ENCODE measurements around the gene ZC3H6.
"Not testable (repeated sequence)": the region's sequence is repeated elsewhere in the genome, so short reads cannot be mapped to it uniquely, and the experiment has no call there.

Gene ZC3H6

DNA sequence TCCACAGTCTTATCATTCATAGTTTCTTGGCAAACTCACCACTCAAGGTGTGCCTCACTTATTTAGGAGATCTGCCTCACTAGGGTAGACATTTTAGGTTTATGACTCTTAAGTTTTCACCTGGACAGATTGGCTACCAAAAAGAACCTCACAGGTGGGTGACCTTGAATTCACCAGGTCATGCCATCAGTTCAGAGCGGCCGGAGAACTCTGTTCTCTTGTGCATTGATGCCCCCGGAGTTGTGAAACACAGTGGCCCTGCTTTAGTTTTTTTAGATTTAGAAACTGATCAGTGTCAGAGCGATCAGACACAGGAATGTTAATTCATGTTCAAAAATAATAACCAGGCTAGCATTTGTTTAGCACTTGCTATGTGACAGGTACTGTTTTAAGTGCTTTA is 6.7 kb downstream of the ZC3H6 start:
- DNase-seq = not testable (repeated sequence)

DNA sequence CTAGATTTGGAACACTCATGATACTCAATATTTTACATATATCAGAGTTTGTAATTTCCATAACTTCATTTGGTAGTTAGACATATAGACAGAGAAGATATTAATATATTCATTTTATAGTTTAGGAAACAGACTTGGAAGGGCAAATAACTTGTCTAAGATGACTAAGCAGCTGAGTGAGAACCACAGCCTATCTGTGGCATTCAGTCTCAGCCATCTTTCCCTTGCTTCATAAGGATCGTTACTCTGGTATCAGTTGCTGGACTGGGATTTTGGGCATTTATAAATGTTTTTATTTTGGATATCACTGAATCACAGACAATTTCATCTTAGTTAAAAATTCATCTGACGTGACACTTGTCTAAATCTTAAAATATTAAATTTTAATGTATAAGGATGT is 8.1 kb downstream of the ZC3H6 start:
- DNase-seq = not testable (repeated sequence)

DNA sequence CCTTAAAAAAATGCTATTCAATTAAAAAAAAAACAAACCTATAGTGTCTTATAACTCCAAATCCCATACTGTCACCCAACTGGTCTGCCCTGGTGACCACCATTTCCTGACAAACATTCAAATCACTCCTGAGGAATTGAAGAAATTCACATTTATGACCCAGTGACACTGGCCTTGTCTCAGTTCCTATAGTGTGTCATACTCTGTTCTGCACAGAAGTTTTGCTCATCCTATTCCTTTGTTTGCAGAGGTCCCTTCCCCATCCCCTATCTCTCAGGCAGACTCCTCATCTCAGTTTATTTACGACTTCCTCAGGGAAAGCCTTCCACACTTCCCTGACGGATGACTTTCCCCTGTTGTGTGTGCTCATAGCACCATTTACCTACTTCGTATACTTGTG is 14.7 kb downstream of the ZC3H6 start:
- DNase-seq = no peak

DNA sequence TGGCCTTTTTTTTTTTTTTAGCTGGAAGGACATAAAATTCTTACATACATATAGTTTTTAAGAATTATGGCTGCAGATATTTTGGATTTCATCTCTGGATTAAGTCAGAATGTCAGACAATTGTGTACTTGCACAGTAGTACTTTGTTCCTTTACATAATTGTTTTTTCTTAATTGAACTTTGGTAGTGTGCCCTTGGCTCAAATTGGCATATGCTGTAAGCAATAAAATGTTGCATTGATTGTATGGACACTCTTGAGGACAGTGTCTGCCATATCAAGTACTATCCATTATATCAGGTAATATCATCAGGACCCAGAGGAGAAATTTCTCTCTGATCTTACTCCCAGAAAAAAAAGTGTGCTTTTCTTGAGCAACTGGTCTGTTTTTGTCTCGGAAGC is 15.3 kb downstream of the ZC3H6 start:
- DNase-seq = no peak

DNA sequence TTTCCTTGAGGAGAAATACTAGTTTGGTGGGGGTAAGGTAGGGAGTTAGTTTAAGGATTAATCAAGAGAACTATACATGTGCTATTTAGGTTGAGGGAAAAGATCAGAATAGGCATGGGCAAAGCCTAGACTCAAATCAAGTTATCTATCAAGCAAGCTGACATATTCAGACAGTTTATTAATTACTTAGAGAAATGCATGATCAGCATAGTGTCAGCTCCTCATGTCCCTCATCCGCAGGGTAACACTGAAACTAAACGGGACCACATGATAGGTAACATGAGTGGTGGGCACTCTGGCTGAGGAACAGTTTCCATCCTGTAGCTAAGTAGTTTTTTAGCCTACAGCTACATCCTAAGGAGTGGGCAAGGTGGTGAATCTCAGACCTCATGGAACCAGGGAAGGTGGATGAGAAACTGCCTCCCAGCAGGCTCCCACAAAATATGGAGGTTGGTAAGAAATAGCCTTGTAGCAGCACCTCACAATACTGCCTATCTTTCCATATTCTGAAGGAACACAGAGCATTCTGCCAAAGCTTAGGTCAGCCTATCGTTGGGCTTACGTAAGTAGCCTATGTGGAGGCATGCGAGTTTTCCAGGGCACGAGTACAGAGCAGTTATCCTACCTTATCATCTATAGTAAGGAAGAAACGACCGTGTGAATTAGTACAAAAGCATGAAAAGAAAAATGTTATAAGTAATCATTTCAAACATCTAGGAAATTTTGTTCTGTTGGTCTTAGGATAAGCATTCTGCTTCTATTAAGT is 18.4 kb downstream of the ZC3H6 start:
- DNase-seq = no peak

DNA sequence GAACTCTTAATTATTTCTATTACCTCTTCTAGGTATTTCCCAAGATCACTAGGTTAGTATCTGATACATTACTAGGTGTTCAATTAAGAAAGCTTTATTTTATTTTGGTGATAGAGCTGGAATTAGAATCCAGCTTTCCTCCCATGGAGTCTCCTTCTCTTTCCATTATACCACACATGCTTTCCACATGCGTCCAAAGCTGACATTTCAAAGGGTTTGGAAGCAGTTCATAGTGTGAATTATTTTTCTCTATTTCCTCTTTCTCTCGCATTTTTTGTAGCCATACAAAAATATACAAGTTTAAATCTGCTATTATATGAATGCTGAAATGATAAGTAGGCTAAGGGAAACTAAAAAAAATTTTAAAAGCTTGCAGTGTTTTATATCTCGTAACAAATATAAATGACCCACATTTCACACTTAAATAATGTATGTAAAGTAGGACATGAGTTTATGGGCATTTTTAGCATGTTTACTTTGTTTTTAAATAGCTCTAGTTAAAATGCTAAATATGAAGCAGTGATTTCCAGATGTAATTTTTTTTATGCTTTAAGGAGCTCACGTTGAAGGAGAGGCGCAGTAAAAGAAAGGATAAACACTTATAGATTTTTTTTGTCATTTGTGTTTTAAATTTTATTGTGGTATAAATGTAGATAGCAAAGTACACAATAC is 20.1 kb downstream of the ZC3H6 start:
- no peak for DNase-seq

DNA sequence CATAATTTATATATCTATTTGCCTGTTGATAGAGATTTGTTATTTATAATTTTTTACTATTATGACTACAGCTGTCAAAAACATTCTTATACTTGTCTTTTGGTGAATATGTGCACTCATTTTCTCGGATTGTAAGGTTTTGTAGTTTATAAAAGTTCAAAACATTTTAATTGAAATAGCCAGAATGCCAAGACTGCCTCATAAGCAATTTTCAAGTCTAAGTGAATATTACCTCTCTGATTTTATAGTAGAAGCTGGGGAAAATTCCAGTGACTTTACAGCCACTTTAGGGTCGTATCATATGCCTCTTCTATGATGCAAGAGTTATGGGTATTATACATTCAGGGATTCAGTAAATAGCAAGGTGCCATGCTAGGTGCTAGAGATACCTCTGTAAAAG is 21.0 kb downstream of the ZC3H6 start:
- no peak for DNase-seq

DNA sequence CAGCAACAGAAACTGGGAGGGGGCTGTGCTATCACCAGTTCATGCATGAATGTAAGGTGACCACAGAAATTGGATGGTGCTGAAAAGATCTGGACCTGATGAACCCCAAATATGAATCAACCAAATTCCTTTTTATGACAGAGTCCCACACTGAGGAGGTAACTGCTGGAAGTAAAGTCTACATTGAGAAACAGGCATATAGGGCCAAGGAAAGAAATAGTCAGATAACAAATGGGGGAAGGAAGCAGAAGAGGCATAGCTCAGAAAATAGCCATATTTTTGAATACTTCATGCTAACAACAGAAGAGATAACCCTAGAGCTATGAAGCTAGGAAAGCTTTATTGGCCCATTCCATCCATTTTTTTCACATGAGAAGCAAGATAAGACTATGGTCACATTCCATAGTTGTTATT is 25.8 kb downstream of the ZC3H6 start:
- DNase-seq = no peak

DNA sequence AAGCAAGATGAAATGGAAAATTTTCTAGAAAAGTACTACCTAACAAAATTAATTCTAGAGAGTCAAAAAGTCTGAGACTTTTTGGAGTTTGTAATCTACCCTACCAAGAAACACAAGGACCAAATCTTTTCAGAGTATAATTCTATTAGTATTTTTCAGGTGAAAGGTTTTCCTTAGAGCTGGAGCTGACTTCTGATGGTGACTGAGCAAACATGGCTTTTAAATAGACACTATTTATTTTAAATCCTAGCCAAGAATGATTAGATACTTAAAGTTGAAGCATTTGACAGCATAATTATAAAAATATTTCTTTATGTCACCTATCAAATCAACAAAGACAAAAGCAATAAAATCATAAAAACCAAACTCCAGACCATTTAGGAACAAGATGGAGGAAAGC is 26.6 kb downstream of the ZC3H6 start:
- no peak for DNase-seq

DNA sequence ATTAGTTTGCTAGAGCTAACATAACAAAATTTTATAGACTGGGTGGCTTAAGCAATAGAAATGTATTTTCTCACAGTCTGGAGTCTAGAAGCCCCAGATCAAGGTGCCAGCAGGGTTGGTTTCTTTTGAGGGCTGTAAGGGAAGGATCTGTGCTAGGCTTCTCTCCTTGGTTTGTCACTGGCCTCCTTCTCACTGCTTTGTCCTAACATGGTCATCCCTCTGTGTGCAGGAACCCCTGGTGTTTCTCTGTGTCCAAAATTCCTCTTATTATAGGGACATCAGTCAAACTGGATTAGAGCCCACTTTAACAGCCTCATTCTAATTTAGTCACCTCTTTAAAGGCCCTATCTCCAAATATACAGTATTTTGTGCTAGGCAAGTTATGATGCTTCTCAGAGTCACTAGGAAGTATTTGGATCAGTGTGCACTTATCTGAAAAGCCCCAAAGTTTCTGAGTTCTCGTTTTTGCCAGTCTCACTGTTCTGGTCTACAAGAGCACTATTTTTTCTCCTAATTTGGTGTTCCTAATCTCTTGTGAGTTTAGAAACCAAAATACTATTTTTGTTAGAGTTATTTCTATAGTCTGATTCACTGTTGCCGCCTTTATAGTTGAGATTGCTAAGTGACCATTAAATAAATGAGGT is 29.0 kb downstream of the ZC3H6 start:
- no peak for DNase-seq

DNA sequence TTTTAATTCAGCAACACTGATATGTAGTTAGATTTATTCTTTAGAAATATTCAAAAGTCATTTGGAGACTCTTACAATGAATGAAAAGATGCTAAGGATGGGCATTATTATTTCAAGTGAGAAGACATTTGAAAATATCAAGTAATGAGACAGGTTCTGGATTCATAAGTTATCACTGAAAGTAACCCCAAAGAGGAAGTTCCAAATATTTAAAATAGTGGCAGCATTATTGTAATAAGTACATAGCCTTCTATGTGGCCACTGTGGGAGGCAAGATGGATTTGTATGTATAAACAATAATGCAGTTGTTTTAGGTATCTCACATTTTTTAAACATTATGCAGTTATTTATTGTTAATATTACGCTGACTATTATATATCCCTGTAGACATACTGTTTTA is 29.7 kb downstream of the ZC3H6 start:
- no peak for DNase-seq

DNA sequence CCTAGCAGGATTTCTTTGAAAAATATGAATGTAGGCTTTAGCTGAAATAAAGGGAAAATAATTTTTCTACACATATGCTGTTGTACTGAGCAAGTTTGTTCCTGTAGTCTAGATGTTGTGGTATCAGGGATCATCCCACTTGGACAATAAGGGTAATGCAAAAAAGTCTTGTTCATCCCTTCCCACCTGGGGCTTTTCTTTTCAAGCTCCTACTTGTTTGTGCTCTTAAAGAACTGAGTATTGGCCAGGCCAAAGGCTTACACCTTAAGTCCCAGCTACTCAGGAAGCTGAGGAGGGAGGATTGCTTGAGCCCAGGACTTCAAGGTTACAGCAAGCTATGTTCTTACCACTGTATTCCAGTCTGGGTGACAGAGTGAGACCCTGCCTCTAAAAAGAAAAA is 35.5 kb downstream of the ZC3H6 start:
- DNase-seq = no peak

DNA sequence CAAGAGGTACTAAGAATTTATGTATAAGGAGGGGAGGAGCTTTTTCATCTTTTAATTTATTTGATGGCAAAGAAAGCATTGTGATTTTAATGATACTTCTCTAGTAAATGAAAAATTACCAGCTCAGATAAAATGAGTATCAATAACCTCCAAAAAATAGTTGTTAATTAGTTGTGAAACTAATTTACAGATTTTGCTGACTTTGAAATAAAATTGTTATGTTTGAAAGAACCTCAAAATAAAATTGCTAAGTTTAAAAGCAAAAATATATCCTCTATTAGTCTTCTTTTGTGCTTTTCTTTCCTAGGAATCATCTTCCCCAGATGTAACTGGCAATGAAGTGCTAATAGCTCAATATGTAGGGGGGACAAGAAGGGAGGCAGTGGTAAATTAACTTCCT is 36.5 kb downstream of the ZC3H6 start:
- DNase-seq = no peak

DNA sequence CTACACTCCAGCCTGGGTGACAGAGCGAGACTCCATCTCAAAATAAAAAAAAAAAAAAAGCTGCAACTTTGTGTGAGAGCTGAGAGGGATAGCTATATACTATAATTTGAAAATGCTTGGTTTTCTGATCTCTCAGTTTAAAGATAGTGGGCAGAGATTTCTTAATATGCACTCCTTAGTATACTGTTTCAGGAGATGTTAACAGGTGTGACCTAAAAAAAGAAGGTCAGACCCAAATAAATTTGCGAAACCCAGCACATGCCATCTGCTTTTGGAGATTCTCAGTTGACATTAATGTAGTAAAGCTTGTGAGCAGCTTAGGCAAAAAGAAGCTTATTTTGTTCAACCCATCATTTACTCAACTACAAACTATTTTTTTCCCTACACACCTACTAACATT is 37.4 kb downstream of the ZC3H6 start:
- no peak for DNase-seq

DNA sequence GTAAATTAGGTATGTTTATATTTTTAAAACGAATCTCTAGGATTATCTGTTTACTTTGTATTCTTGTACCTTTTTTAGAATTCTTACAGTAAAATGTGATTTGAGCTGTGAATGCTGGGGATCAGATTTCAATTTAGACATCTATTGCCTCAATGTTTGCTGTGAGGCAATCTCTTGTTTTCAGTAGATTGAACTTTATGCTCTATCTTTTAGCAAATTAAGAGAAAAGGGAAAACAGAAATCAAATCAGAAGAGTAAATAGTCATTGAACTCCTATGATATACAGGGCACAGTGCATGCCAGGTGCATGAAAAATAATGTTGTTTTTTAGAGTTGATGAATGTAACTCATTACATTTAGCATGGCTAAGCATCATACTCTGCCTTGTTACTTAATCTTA is 39.5 kb downstream of the ZC3H6 start:
- DNase-seq = no peak

DNA sequence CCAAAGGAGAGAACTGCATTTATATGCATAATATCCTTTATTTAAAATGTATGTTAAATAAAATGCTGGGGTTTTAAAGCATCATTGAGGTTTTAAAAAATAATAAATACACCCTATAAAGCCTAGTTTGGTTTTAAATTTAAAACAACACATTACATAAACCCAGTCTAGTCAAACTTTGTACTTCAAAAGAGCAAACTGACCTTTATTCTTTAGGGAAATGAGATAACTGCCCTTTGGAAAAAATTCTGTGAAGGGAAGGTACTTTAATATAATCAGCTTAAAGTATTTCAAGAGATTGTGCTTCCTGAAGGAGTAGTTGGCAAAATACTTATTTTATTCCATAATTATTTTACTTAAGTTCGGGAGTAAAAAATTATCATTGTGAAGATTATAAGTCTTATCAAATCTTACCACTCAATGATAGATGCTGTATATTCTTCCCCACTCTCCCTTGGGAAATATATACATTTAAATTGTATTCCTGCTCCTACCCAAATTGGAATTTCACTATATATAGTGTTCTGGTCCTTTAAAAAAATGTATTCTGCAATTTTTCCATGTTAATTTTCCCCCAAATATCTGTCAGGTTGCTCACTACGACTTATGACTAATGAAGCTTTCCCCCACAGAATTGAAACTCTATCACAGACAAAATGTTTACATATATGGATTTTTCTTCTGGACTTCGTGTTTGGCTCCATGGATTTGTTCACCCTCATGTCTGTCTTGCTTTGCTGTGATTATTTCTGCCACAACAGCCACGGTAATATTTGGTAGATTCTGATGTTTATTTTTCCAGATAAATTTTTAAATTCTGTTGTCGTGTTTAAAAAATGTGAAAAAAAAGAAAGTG is 42.1 kb downstream of the ZC3H6 start:
- no peak for DNase-seq

DNA sequence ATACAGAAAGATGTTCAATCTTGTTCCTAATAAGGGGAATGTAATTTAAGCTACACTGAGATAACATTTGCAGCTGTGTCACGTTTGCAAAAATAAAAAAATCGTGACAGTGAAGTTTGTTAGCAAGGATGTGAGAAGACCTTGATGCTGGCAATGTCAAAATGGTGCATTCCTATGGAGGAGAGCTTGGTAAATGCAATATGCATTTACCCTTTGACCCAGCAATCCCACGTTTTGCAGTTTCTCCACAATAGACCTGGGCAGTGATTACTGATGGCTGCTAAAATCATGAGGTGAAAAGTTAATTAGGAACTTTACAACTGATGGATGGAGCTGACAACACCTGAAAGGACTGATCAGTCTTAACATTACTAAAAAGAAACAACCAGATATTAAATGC is 43.1 kb downstream of the ZC3H6 start:
- no peak for DNase-seq

DNA sequence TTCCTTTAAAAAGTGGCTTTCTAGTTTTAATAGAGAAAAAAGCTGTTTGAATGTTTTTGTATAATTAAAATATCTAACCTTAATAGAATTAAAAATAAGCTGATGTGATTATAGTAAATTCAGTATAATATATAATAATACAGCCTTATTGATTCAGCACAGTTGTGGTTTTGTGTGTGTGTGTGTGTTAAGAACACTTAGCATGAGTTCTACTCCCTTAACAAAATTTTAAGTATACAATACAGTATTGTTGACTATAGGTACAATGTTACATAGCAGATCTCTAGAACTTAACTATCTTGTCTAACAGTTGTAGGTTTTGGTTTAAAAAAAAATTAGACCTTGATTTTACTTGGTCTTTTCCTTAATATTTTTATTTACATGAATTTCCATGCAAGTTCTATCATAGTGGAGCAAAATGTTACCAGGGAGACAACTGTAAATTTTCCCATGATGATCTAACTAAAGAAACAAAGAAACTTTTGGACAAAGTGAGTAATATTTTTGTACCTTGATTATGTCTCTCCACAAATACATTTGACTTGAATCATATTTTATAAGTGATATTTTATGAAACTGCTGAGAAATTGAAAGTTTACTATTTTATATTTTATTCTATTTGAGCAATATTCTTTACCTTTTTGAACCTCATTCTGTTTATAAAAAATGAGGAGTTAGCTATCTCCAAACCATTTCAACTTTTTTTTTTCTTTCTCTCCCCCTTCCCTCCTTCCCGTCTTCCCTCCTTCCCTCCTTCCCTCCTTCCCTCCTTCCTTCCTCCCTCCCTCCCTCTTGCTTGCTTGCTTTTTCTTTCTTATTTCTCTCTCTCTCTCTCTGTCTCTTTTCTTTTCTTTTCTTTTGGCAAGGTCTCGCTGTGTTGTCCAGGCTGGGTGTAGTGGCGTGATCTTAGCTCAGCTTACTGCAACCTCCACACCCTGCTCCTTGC is 46.3 kb downstream of the ZC3H6 start:
- no peak for DNase-seq

DNA sequence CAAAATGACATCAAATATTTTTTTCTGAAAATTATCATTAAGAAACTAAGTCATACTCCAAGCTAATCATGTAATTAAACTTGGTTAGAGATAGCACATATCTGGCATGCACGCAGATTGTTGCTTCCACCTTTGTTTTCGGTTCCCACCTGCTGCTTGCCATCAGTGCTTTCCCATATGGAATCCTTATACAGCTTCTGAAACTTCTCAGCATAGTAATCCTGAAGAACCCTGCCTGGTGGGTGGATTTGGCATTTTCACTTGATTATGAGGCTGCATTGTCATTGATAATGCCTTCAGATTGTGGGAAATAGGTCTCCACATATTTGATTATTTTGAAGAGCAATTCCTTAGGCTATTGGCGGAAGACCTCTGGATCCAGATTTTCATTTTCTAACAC is 47.5 kb downstream of the ZC3H6 start:
- DNase-seq = no peak

DNA sequence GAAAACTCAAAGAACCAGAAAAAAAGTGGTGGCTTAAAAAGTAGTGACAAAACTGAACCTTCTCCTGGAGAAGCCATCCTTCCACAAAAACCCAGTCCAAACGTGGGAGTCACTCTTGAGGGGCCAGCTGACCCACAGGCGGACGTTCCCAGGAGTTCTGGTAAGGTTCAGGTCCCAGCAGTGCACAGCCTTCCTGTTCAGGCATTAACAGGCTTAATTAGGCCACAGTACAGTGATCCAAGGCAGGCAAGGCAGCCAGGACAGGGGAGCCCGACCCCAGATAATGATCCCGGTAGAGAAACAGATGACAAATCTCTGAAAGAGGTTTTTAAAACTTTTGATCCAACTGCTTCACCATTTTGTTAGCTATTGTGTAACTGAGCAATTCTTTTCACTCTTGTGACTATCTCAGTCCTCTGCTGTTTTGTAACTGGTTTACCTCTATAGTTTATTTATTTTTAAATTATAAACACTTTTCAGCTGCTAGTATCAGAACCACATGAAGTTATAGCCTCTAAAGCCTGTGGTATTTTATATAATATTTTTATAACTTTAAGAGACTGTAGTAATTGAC is 56.8 kb downstream of the ZC3H6 start:
- DNase-seq = no peak

DNA sequence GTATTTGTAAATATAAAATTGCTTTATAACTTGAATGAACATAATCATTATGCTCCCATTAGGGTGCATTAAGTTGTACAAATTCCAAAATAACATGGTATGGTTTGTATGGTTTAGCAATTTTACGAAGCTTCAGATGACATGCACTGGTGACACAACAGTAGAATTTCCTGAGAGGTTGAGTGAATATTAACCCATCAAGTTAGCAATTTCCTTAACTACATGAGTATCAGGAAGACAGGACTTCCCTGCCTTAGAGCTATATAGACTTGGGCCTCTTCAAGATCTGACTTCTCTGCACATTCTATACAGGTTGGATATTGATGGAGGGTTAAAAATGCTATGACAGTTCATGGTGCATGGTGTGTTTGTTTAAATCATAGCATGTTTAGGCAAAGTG is 60.2 kb downstream of the ZC3H6 start:
- no peak for DNase-seq

DNA sequence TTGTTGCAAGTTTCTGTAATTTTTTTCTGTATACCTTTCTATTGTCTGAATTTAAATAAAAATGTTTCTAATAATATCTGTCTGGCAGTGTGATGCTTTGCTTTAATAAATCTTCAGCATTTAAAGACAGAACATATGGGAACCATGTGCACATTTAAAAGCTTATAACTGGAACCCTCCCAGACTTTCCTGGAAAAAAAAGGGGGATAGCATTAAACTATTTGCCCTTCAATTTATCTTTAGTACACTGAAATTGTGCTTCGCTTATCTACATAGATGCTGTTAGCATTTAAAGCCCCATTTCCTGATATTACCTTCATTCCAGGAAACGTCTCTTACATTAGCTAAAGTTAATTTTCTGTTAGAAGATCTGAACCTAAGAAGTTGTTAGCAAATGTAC is 64.6 kb downstream of the ZC3H6 start:
- no peak for DNase-seq

All from activated CD4-positive, alpha-beta T cell treated with anti-CD3 and anti-CD28 coated beads, Interleukin-2, amount 50 U/mL, for 4 hours (primary cell).